Activated naive CD8-positive, alpha-beta T cell (primary cell): Measurements from ENCODE around the gene RPL41.
"Not testable (repeated sequence)": the region's sequence is repeated elsewhere in the genome, so short reads cannot be mapped to it uniquely, and the experiment has no call there.

ENCODE experiments used
- H3K27ac Mint-ChIP-seq: one replicate; pipeline ENCODE4 v1.8.0; 2021; ENCODE audit warnings: mixed read lengths
- H3K27me3 Mint-ChIP-seq: one replicate; pipeline ENCODE4 v1.8.0; 2021; ENCODE audit warnings: mixed read lengths
- H3K36me3 Mint-ChIP-seq: one replicate; pipeline ENCODE4 v1.8.0; 2021; ENCODE audit warnings: mixed read lengths
- H3K4me1 Mint-ChIP-seq: one replicate; pipeline ENCODE4 v1.8.0; 2021; ENCODE audit warnings: low read depth, mixed read lengths
- H3K4me3 Mint-ChIP-seq: one replicate; pipeline ENCODE4 v1.8.0; 2021; ENCODE audit warnings: mild to moderate bottlenecking, mixed read lengths
- H3K9me3 Mint-ChIP-seq: one replicate; pipeline ENCODE4 v1.8.0; 2021; ENCODE audit warnings: low read depth, mixed read lengths

The RPL41 gene

DNA sequence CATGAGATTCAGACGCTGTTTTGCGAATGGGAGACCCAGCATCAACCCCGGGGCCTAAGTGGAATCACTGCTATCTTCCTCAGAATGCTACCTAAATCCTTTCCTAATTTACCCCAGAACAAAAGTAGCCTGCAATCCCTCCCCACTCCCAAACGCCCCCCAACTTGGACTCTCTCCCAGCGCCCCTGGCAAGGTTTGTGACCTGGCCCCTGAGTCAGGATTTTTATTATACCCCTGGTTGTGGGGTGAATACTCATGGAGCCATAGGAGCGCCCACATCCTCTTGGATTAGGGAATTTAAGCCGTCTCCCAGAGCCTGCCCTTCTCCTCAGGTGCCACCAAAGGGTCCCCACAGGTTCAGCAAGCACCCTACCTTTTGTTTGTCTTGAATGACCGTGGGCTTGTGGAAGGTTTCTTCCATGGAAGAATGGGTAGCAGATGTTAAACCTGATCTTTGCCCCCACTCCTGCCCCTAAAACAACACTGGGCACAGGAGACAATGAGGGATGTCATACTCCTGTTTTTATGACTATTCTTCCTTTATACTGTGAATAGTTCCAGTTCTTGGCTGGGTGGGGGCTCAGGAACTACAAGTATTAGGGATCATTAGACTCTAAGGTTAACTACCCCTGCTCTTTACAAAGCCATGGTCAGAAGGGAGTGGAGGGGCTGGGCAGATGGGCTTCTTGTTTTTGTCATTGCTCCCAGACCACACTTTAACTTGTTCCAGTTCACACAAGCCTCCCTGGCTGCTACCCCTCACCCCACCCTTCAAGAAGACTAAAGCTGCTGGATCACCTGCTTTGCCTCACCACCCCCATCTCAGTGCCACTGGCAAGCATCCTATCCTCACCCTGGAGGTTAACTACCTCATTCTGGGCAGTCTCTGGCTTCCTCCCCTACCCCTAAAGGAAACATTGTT, 36.6 kb downstream of the RPL41 start:
- H3K27me3 Mint-ChIP-seq = no peaks in the 10 kb centered on the region
- no peaks in the 10 kb centered on the region for H3K9me3 Mint-ChIP-seq
- H3K27ac Mint-ChIP-seq = peak overlapping the region; percentile 99
- no peaks in the 10 kb centered on the region for H3K36me3 Mint-ChIP-seq
- H3K4me1 Mint-ChIP-seq = peaks cover 34% of the 10 kb centered on the region
- peak overlapping the region; percentile 91 for H3K4me3 Mint-ChIP-seq

DNA sequence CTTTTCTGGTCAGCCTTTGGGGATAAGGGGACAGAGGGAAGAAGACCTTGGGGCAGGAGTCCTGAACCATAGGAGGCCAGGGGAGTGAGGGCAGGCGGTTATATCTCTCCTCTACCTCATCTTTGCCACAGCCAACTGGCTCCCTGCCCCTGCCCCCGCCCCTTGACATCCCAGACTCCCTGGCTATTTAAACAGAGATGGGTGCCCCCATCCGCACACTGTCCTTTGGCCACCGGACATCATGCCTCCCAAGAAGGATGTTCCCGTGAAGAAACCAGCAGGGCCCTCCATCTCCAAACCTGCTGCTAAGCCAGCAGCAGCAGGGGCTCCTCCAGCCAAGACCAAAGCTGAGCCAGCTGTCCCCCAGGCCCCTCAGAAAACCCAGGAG, 37.2 kb downstream of the RPL41 start:
- Mint-ChIP-seq H3K9me3 (no peaks in the 10 kb centered on the region), H3K4me1 (peaks cover 34% of the 10 kb centered on the region), H3K36me3 (no peaks in the 10 kb centered on the region), H3K27me3 (no peaks in the 10 kb centered on the region), H3K27ac (no peak overlapping the region), H3K4me3 (peak overlapping the region; percentile 91)

DNA sequence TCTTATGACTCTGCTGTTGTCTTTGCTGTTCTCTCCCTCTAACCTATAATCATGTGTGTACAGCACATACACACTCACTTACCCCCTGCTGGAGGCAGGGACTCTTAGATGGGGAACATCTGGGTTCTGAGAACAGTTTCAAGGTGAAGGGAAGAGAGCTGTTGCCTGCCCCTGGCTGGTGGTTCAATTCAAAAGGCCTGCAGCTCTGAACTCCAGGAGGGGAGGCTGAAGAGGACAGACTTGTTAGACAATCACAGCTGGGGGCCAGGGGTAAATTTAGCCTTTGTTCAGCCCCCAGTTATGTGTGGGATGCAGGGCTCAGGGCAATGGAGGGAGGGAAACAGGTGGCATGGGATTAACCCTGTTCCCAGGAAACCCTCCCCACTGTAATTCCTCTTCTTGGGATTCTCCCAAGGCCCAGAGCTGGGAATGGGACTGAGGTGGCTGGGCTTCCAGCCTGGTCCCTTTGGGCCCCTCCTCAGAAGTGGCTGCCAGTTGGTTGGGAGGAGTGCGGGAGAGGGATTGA, 37.9 kb downstream of the RPL41 start:
- Mint-ChIP-seq H3K27ac (no peak overlapping the region), H3K27me3 (no peaks in the 10 kb centered on the region), H3K4me3 (no peak overlapping the region), H3K9me3 (no peaks in the 10 kb centered on the region), H3K36me3 (peaks cover 4% of the 10 kb centered on the region), H3K4me1 (peaks cover 39% of the 10 kb centered on the region)

DNA sequence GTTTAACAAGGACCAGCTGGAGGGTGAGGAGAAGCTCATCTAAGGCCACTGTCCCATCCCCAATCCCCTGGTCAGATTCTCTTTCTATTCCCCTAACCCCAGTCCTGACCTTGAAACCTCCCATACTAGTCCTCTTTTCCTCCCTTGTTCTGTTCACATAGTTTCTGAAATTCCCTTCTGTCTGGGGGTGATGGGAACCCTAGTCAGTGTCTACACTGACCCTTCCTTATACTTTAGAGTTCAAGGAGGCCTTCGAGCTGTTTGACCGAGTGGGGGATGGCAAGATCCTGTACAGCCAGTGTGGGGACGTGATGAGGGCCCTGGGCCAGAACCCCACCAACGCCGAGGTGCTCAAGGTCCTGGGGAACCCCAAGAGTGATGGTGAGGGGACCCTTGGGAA, 38.4 kb downstream of the RPL41 start:
- Mint-ChIP-seq H3K27ac (peak overlapping the region; percentile 66), H3K36me3 (peaks cover 7% of the 10 kb centered on the region), H3K4me3 (no peak overlapping the region), H3K27me3 (no peaks in the 10 kb centered on the region), H3K9me3 (no peaks in the 10 kb centered on the region), H3K4me1 (peaks cover 44% of the 10 kb centered on the region)

DNA sequence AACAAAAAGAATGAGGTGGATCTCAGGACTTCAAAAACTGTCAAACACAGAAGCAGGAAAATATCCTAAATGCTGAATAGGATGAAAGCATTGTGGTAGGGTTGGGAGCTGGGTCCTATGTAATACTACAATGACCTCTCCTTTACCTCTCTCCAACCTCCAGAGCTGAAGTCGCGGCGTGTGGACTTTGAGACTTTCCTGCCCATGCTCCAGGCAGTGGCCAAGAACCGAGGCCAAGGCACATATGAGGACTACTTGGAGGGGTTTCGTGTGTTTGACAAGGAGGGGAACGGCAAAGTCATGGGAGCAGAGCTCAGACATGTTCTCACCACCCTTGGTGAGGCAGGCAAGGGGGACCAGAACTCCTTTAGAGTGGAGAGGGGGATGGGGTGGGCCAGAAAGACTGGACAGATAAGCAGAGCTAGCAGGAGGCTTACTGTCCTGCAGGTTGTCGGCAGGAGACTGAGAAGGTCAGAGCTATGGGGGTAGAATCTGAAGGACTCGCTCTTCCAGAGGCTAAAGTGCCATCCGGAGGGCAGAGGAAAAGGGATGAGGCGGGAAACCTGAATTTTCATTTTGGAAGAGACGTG, 38.9 kb downstream of the RPL41 start:
- no peaks in the 10 kb centered on the region for H3K27me3 Mint-ChIP-seq
- peaks cover 12% of the 10 kb centered on the region for H3K36me3 Mint-ChIP-seq
- H3K9me3 Mint-ChIP-seq = no peaks in the 10 kb centered on the region
- H3K4me1 Mint-ChIP-seq = peaks cover 46% of the 10 kb centered on the region
- H3K27ac Mint-ChIP-seq = no peak overlapping the region
- H3K4me3 Mint-ChIP-seq = peak overlapping the region; percentile 33

DNA sequence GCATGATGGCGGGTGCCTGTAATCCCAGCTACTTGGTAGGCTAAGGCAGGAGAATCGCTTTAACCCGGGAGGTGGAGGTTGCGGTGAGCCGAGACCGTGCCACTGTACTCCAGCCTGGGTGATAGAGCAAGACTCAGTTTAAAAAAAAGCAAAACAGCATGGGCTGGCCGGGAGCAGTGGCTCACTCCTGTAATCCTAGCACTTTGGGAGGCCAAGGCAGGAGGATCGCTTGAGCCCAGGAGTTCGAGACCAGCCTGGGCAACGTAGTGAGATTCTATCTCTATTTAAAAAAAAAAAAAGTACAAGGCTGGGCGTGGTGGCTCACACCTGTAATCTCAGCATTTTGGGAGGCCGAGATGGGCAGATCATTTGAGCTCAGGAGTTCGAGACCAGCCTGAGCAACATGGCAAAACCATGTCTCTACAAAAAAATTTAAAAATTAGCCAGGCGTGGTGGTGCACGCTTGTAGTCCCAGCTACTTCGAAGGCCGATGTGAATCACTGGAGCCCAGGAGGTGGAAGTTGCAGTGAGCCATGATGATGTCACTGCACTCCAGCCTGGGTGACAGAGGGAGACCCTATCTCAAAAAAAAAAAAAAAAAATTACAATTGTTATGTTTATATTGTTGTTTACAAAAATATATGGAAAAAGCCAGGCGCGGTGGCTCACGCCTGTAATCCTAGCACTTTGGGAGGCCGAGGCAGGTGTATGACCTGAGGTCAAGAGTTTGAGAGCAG, 40.2 kb downstream of the RPL41 start:
- Mint-ChIP-seq H3K36me3 (peaks cover 18% of the 10 kb centered on the region), H3K27ac (peak overlapping the region; percentile 90), H3K4me1 (peaks cover 48% of the 10 kb centered on the region), H3K4me3 (peak overlapping the region; percentile 98)
- not testable (repeated sequence) for H3K27me3 Mint-ChIP-seq, H3K9me3 Mint-ChIP-seq

DNA sequence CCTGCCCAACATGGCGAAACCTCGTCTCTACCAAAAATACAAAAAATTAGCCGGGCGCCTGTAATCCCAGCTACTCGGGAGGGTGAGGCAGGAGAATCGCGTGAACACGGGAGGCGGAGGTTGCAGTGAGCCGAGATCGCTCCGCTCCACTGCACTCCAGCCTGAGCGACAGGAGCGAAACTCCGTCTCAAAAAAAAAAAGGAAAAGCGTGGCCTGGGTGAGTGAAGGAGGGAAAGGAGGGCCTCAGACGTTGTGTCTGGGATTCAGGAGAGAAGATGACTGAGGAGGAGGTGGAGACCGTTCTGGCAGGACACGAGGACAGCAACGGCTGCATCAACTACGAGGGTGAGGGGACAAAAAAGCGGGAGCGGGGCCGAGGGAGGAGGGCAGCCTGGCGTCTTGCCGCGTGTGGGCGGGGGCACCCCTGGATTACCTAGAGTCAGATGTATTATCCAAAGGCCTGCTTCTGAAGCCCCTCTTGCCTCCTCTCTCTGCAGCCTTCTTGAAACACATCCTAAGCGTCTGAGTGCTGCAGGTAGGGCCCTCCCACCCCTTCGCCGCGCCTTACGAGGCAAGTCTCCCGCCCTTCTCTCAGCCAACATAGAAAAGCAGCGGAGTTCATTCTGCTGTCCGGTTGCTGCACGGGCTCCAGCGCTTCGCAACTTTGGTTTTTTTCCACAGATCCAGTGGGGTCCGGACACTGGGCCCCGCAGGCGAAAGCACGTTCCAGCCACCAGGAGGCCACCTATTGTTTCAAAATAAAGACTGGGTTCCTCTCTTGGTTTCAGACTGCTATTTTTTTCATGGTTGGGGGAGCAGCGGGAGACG, 41.0 kb downstream of the RPL41 start:
- H3K9me3 Mint-ChIP-seq = no peaks in the 10 kb centered on the region
- H3K27ac Mint-ChIP-seq = peak overlapping the region; percentile 90
- H3K36me3 Mint-ChIP-seq = peaks cover 18% of the 10 kb centered on the region
- no peaks in the 10 kb centered on the region for H3K27me3 Mint-ChIP-seq
- H3K4me1 Mint-ChIP-seq = peaks cover 46% of the 10 kb centered on the region
- H3K4me3 Mint-ChIP-seq = peak overlapping the region; percentile 98

DNA sequence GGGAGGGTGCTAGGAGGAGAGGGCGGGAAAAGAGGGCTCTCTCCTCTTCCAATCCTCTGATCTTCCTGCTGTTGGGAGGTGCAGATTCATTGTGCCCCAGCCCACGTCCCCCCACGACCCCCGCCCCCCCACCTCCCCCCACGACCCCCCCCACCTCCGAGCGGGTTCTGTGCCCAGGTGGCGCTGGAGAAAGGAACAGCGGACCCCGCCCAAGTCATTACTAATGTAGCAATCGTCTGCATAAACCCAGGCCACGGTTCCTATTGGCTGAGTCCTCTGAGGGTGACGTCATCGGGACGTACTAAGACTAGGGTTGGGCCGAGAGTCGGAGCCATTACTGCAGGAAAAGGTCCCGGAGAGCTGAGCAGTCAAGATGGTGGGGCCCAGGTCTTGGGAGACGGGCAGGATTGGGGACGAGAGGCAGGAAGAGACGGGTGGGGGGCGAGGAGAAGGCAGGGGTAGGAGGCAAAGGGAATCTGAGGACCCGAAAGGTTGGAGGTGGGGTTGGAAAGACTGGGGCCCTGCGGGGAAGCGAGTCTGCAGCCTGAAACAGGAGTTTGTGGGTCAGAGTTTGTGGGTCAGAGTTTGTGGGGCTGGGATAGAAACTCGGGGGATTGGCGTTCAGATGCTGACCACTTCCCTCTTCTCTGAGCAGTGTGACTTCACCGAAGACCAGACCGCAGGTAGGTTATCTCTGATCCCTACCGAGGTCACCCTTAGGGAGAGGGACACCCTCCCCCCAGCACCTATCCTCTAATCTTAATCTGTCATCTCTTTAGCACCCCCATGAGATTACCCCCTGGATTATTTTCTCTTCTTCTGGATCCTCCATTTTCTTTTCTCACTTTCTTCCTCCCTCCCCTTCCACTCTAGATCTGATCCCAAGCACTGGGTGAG, 41.8 kb downstream of the RPL41 start, which contains the start of gene MYL6:
Gene MYL6, plus strand, starts transcription at position 331 of the 897 bp plus-strand sequence. Its CDS starts 43 bp downstream, at position 374.
- Mint-ChIP-seq H3K4me1 (peaks cover 42% of the 10 kb centered on the region), H3K9me3 (no peaks in the 10 kb centered on the region), H3K4me3 (peak within 1 kb of the TSS; percentile 98), H3K27me3 (no peaks in the 10 kb centered on the region), H3K27ac (peak within 1 kb of the TSS; percentile 97), H3K36me3 (peaks cover 18% of the 10 kb centered on the region)

DNA sequence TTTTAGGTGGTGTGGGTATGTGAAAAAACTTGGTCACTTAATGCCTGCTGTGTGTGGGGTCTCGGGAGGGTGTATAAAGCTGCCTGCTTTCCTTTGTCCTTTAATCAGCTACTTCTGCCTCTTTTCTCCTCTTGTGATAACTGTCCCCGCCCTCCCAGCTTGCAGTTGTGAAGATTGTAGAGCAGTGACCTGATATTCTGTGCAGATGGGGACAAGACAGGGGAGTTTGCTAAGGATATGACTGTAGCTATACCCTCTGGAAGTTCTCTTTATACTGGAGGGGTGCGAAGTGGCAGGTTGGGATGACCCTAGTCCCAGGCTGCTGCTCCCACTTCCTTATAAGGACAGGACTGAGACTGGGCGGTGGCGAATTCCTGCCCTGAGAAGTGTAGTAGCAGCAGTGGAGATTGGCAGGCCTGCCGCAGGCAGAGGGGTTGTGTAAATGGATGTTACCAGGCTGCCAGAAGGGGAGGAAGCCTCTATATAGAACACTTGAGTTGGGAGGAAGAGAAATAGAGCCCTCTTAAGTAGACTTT, 42.6 kb downstream of the RPL41 start:
- Mint-ChIP-seq H3K4me1 (peaks cover 42% of the 10 kb centered on the region), H3K9me3 (no peaks in the 10 kb centered on the region), H3K4me3 (peak overlapping the region; percentile 98), H3K27ac (peak overlapping the region; percentile 97), H3K27me3 (no peaks in the 10 kb centered on the region), H3K36me3 (peaks cover 18% of the 10 kb centered on the region)

DNA sequence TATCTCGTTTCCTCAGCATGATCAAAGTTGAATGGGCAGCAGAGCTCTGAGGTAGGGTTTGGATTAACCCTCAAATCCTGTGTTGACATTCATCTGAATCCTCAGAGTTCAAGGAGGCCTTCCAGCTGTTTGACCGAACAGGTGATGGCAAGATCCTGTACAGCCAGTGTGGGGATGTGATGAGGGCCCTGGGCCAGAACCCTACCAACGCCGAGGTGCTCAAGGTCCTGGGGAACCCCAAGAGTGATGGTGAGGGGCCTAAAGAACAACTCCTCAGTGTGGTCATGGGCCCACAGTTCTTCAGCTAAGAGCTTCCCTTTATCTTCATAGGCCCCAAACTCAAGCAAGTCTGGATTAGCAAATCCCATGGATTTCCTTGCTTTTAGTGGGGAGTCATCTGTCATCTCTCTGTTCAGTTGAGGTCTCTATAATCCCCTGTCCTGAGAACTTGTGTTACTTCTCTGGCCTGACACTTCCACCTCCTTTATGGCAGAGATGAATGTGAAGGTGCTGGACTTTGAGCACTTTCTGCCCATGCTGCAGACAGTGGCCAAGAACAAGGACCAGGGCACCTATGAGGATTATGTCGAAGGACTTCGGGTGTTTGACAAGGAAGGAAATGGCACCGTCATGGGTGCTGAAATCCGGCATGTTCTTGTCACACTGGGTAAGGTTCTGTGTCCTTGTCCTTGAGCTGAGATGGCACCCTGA, 43.2 kb downstream of the RPL41 start:
- no peaks in the 10 kb centered on the region for H3K27me3 Mint-ChIP-seq
- H3K4me1 Mint-ChIP-seq = peaks cover 42% of the 10 kb centered on the region
- H3K27ac Mint-ChIP-seq = peak overlapping the region; percentile 97
- peaks cover 18% of the 10 kb centered on the region for H3K36me3 Mint-ChIP-seq
- no peaks in the 10 kb centered on the region for H3K9me3 Mint-ChIP-seq
- peak overlapping the region; percentile 98 for H3K4me3 Mint-ChIP-seq

DNA sequence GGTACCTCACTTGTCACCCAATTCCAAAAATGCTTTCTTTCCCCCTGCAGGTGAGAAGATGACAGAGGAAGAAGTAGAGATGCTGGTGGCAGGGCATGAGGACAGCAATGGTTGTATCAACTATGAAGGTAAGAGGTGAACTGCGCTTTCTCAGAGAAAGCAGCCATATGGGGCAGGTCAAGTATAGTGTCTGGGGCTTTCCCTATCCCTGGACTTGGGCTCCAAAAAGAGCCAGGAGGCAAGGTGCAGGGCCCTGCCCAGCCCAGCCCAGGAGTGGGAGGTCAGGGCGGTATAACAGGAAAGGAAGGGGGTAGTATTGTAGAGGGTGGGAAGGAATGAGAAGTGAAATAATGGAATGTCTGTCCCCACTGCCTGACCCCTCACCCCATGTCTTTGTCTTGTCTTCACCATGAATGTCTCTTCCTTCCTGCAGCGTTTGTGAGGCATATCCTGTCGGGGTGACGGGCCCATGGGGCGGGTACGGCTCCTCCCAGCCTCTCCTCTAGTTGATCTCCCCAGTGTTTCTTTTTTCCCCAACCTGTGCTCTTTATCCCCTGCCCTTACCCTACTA, 43.8 kb downstream of the RPL41 start:
- no peaks in the 10 kb centered on the region for H3K9me3 Mint-ChIP-seq
- H3K27me3 Mint-ChIP-seq = no peaks in the 10 kb centered on the region
- H3K36me3 Mint-ChIP-seq = peaks cover 18% of the 10 kb centered on the region
- peak overlapping the region; percentile 98 for H3K4me3 Mint-ChIP-seq
- peak overlapping the region; percentile 97 for H3K27ac Mint-ChIP-seq
- peaks cover 42% of the 10 kb centered on the region for H3K4me1 Mint-ChIP-seq

DNA sequence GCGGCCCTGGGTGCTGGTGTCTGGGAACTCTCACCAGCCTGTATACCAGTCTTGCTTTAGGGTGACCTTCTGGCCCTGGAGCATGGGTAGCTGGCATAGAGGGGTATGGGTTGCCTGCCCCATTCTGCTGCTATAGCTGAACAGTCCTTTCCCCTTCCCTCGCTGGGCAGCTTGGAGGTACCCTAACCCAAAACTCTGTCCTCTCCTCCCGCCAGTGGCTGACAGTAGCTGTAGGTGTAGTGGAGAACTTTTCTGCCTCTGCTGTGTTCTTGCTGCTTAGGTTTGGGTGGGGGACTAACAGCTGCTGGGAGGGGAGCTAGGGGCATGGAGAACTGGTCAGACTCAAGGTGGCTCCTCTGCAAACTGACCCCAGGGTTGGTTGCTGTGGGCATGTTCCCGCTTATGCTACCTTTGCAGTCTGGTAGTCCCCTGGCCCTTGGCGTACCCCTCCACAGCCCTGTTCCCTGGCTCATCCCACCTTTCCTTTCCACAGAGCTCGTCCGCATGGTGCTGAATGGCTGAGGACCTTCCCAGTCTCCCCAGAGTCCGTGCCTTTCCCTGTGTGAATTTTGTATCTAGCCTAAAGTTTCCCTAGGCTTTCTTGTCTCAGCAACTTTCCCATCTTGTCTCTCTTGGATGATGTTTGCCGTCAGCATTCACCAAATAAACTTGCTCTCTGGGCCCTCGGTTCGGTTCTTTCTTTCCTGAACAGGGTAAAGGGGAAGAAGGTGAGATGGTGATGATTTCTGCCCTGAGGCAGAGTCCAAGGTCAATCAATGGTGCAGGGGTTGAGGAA, 44.7 kb downstream of the RPL41 start:
- Mint-ChIP-seq H3K4me3 (peak overlapping the region; percentile 98), H3K4me1 (peaks cover 37% of the 10 kb centered on the region), H3K27ac (peak overlapping the region; percentile 97), H3K9me3 (no peaks in the 10 kb centered on the region), H3K27me3 (no peaks in the 10 kb centered on the region), H3K36me3 (peaks cover 18% of the 10 kb centered on the region)
